Measurements from ENCODE around the gene DDO. TPM values are rescaled to one million over a fixed set of nuclear protein-coding genes. Genes with fewer than 3 reads are reported as not detected.

The DDO gene
- total and polyA plus RNA-seq, 2 of the 4 experiments (the other 2 are of a cell fraction): 0.15 to 0.18 TPM

DNA sequence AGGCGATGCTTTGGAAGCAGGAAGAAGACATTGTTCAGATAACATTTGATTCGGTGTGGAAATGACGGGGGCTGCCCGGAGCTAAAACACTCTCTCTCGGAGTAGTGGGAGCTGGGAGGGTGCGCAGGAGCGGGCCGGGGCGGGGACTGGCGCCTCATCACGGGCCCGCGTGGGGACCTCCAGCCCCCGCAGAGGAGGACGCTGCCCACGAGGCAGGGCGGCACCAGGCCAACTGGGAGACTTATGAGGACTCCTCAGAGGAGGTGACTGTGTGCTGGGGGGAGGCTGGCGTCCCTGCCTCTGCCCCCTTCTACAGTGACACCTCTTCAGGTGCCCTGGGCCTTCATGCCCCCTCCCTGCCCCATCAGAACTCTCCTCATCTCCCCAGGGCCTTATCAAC lies 15.2 kb downstream of the DDO start:
- Histone ChIP-seq H2AK5ac (ENCODE audit: low read depth, low read length) (no peak overlapping the region), H3K23ac (ENCODE audit: low read depth, low read length) (no peak overlapping the region), H4K8ac (ENCODE audit: low read depth in 2 of 2, low read length in 2 of 2) (peak overlapping the region in 1 of 2 experiments; percentile 47; a peak in 1 of 4 replicates), H3K9ac (ENCODE audit: low read depth, low read length) (no peak overlapping the region), H3K4me2 (ENCODE audit: low read depth, low read length) (no peak overlapping the region), H3K36me3 (ENCODE audit: control insufficient read depth, insufficient read depth, low read length) (no peaks in the 10 kb centered on the region), H2BK20ac (ENCODE audit: low read depth, low read length) (no peak overlapping the region), H3K14ac (replicated peaks; ENCODE audit: low read depth, low read length) (no peak overlapping the region), H3K56ac (ENCODE audit: extremely low read depth, insufficient read depth, low read length) (no peak overlapping the region), H3K18ac (ENCODE audit: low read depth, low read length) (no peak overlapping the region; the same call in 1 of the 2 replicates), H3K27me3 (ENCODE audit: control insufficient read depth, insufficient read depth, low read length) (peaks cover 2% of the 10 kb centered on the region), H2AK9ac (replicated peaks; ENCODE audit: low read depth, low read length, poor library complexity) (peak overlapping the region; percentile 56), H4K20me1 (ENCODE audit: insufficient read depth, low read length) (no peaks in the 10 kb centered on the region), H3K9me3 (ENCODE audit: control insufficient read depth, insufficient read depth, low read length) (no peaks in the 10 kb centered on the region), H3K79me1 (ENCODE audit: low read depth in 1 of 2, low read length in 2 of 2) (no peaks in the 10 kb centered on the region), H3K9me1 (ENCODE audit: insufficient read depth, low read length) (0 out of 2 replicates have a peak, but pooled peaks cover 3% of the 10 kb centered on the region), H4K5ac (ENCODE audit: low read depth, low read length) (no peak overlapping the region), H3K4ac (ENCODE audit: low read depth, low read length) (no peak overlapping the region), H4K91ac (ENCODE audit: insufficient read depth, low read depth, low read length) (no peak overlapping the region), H2BK5ac (ENCODE audit: low read depth, low read length, poor library complexity, severe bottlenecking) (no peak overlapping the region), H2BK120ac (ENCODE audit: low read depth, low read length) (no peak overlapping the region), H3K27ac (ENCODE audit: insufficient read depth, low read length) (no peak overlapping the region), H2AFZ (replicated peaks; ENCODE audit: low read length, poor library complexity) (peak overlapping the region; percentile 88), H3K4me1 (ENCODE audit: control insufficient read depth, insufficient read depth, low read length) (no peaks in the 10 kb centered on the region; the same call in 1 of the 2 replicates), H2BK15ac (ENCODE audit: low read depth, low read length) (no peak overlapping the region), H3K4me3 (ENCODE audit: insufficient read depth, low read depth, low read length) (no peak overlapping the region)
- DNase-seq: no peak
- no peak for ATAC-seq (ENCODE audit: low read depth)
- dilution Hi-C loops (cut with HindIII; ENCODE audit: low sequenced_read_pairs, unreplicated experiment): no loop called here
- intact Hi-C loops (cut with micrococcal nuclease): no loop called here
- ChIA-PET CTCF (no interaction called here), POLR2A (ENCODE audit: unreplicated experiment) (no interaction called here)
- BruUV-seq (replicated peaks): no TSS peak
- 40% methylated on average over 1 of the region's 18 CpGs; no CpG with 5 or more reads in 1 of the 2 experiments for WGBS, 2 experiments (ENCODE audit: extremely low coverage in 2 of 2, insufficient read length in 1 of 2)
- in situ Hi-C loops (cut with MboI; ENCODE audit: low sequenced_read_pairs): no loop called here
- no peak for TF ChIP-seq NFE2L2 (IDR thresholded peaks at IDR 0.05; ENCODE audit: low read depth, low read length)
- TF ChIP-seq, protein P1, sequence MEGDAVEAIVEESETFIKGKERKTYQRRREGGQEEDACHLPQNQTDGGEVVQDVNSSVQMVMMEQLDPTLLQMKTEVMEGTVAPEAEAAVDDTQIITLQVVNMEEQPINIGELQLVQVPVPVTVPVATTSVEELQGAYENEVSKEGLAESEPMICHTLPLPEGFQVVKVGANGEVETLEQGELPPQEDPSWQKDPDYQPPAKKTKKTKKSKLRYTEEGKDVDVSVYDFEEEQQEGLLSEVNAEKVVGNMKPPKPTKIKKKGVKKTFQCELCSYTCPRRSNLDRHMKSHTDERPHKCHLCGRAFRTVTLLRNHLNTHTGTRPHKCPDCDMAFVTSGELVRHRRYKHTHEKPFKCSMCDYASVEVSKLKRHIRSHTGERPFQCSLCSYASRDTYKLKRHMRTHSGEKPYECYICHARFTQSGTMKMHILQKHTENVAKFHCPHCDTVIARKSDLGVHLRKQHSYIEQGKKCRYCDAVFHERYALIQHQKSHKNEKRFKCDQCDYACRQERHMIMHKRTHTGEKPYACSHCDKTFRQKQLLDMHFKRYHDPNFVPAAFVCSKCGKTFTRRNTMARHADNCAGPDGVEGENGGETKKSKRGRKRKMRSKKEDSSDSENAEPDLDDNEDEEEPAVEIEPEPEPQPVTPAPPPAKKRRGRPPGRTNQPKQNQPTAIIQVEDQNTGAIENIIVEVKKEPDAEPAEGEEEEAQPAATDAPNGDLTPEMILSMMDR (conservative IDR thresholded peaks at IDR 0.05; ENCODE audit: low read depth, low read length): no peak
- no peak for TF ChIP-seq MAFK (IDR thresholded peaks at IDR 0.05; ENCODE audit: low read depth, low read length)
- TF ChIP-seq MAZ (IDR thresholded peaks at IDR 0.05; ENCODE audit: borderline replicate concordance, low read depth, low read length): no peak
- TF ChIP-seq, protein P2, sequence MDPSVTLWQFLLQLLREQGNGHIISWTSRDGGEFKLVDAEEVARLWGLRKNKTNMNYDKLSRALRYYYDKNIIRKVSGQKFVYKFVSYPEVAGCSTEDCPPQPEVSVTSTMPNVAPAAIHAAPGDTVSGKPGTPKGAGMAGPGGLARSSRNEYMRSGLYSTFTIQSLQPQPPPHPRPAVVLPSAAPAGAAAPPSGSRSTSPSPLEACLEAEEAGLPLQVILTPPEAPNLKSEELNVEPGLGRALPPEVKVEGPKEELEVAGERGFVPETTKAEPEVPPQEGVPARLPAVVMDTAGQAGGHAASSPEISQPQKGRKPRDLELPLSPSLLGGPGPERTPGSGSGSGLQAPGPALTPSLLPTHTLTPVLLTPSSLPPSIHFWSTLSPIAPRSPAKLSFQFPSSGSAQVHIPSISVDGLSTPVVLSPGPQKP (IDR thresholded peaks at IDR 0.05; ENCODE audit: borderline replicate concordance, low read depth, low read length): no peak
- no peak for TF ChIP-seq FOS (IDR thresholded peaks at IDR 0.05; ENCODE audit: low read depth, low read length)
- no peak for TF ChIP-seq RAD21 (IDR thresholded peaks at IDR 0.05; ENCODE audit: low read length)
- TF ChIP-seq, protein P3, sequence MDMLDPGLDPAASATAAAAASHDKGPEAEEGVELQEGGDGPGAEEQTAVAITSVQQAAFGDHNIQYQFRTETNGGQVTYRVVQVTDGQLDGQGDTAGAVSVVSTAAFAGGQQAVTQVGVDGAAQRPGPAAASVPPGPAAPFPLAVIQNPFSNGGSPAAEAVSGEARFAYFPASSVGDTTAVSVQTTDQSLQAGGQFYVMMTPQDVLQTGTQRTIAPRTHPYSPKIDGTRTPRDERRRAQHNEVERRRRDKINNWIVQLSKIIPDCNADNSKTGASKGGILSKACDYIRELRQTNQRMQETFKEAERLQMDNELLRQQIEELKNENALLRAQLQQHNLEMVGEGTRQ (IDR thresholded peaks at IDR 0.05; ENCODE audit: low read depth, low read length): no peak
- TF ChIP-seq SMC3 (IDR thresholded peaks at IDR 0.05; ENCODE audit: low read depth, low read length): no peak
- no peak for TF ChIP-seq POLR2A (IDR thresholded peaks at IDR 0.05; ENCODE audit: low read depth, low read length)
